ENCODE results near the gene GEN1.

DNA sequence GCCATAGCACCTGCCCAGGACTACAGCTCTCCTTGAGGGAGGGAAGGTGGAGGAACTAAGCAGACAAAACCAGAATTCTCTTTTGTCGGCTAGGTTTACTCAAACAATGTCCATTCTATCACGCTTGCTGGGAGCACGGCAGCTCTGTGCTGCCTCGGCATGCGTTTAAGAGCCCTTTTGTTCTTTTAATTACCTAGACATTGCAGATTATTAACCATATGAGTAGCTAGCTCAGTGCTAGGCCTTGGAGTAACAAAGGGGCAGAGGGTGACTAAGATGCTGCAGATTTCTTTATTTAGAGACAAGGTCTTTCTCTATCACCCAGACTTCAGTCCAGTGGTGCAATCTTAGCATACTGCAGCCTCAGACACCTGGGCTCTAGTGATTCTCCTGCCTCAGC is 73.4 kb downstream of the GEN1 start:
- TF ChIP-seq POLR2A (IDR thresholded peaks at IDR 0.05; ENCODE audit: low read length) (no peak), GATA1 (IDR thresholded peaks at IDR 0.05; ENCODE audit: low read depth, low read length) (no peak)
